ENCODE data around the gene PRKG1. TPM values are rescaled to one million over a fixed set of nuclear protein-coding genes. Genes with fewer than 3 reads are reported as not detected.

Gene PRKG1
- total and polyA plus RNA-seq, 8 donors: 1.2 to 9.6 (median 2.9) TPM

Small RNA genes within 50 kb of the gene (microRNA-seq; reads per million reads assigned to microRNA genes)
- 2.1 to 3.9 reads per million in 2 donors for gene MIR605

Other genes starting within 250 kb of the PRKG1 start
- gene A1CF, start 188.9 kb upstream of the PRKG1 start, total RNA-seq: 10 to 100 TPM; 10.3 to 20.3 (median 15.6) TPM
- gene A1CF, start 188.9 kb upstream of the PRKG1 start, polyA plus RNA-seq: 1 to 10 TPM; 4.0 to 8.3 TPM